H1 (cell line): Measurements from ENCODE around the gene FOXF2. TPM values are rescaled to one million over a fixed set of nuclear protein-coding genes. Genes with fewer than 3 reads are reported as not detected.

Experiments used
- CTCF ChIA-PET: fragments of 300-600 bp; sonication (Branson Sonifier 250); formaldehyde crosslinking; loops from one replicate; lab custom pipeline; 2021; ENCODE audit not compliant: partially characterized antibody; lab: Charles Lee
- POLR2A ChIA-PET: fragments of 300-600 bp; sonication (Branson Sonifier 250); formaldehyde crosslinking; loops from one replicate; lab custom pipeline; 2021; ENCODE audit warnings: inconsistent platforms; ENCODE audit not compliant: partially characterized antibody; lab: Charles Lee
- DNase-seq, 2 experiments: peaks; one replicate each; pipeline versions ENCODE4 v3.0.0 to v3.0.0-alpha.2; 2010 to 2022; ENCODE audit warnings: low spot score in 2 of 2, low read depth in 1 of 2, mixed read lengths in 1 of 2
- FAIRE-seq: peaks from 2 replicates; lab custom pipeline; 2011; peaks lifted over from hg19 to GRCh38; lab: Jason Lieb, UNC
- H2AFZ ChIP-seq: 2 replicates; pipeline ENCODE4 v1.8.1; 2012; ENCODE audit warnings: low read length, inconsistent platforms
- H2AK5ac ChIP-seq: 2 replicates; pipeline ENCODE4 v1.6.1; 2013; ENCODE audit warnings: low read depth, low read length
- H2BK120ac ChIP-seq: replicated peaks from 2 replicates; pipeline ENCODE3; 2013; ENCODE audit warnings: low read depth, low read length, inconsistent platforms
- H2BK12ac ChIP-seq: 2 replicates; pipeline ENCODE4 v1.6.1; 2013; ENCODE audit warnings: low read depth, low read length
- H2BK15ac ChIP-seq: 2 replicates; pipeline ENCODE4 v1.6.1; 2013; ENCODE audit warnings: low read length
- H2BK20ac ChIP-seq: 2 replicates; pipeline ENCODE4 v1.6.1; 2013; ENCODE audit warnings: low read length
- H2BK5ac ChIP-seq: 2 replicates; pipeline ENCODE4 v1.6.1; 2013; ENCODE audit warnings: low read depth, low read length
- H3K14ac ChIP-seq: 2 replicates; pipeline ENCODE4 v1.6.1; 2013; ENCODE audit warnings: inconsistent platforms; ENCODE audit not compliant: insufficient read length
- H3K18ac ChIP-seq: 2 replicates; pipeline ENCODE4 v1.6.1; 2013; ENCODE audit warnings: low read length; ENCODE audit errors: extremely low read depth
- H3K23ac ChIP-seq: 2 replicates; pipeline ENCODE4 v1.6.1; 2013; ENCODE audit warnings: inconsistent platforms; ENCODE audit not compliant: insufficient read length
- H3K23me2 ChIP-seq: 2 replicates; pipeline ENCODE4 v1.6.1; 2013; ENCODE audit warnings: low read depth, low read length
- H3K27ac ChIP-seq: 2 replicates; pipeline ENCODE4 v1.6.1; 2011; ENCODE audit warnings: low read depth, low read length, inconsistent platforms
- H3K27me3 ChIP-seq, 4 experiments: replicated peaks in 1 of 4; 1 replicate in 1 of 4; 2 replicates in 3 of 4; pipeline versions ENCODE4 v1.6.1 to v1.8.1; 2011 to 2013; ENCODE audit warnings: low read length in 3 of 4, mild to moderate bottlenecking in 3 of 4, inconsistent platforms in 2 of 4, mixed read lengths in 2 of 4, moderate library complexity in 1 of 4; ENCODE audit not compliant: control insufficient read depth in 3 of 4, insufficient read depth in 3 of 4; ENCODE audit errors: extremely low read depth in 1 of 4
- H3K36me3 ChIP-seq, 4 experiments: 2 replicates each; pipeline versions ENCODE4 v1.6.1 to v1.8.1; 2011 to 2013; ENCODE audit warnings: mild to moderate bottlenecking in 4 of 4, low read length in 3 of 4, moderate library complexity in 2 of 4, control low read depth in 1 of 4, inconsistent platforms in 1 of 4; ENCODE audit not compliant: insufficient read depth in 4 of 4, control insufficient read depth in 2 of 4
- H3K4ac ChIP-seq: replicated peaks from 2 replicates; pipeline ENCODE3; 2013; ENCODE audit warnings: low read length, low read depth, mixed read lengths, inconsistent platforms; ENCODE audit not compliant: insufficient read length
- H3K4me1 ChIP-seq, 4 experiments: replicated peaks in 1 of 4; 1 replicate in 1 of 4; 2 replicates in 3 of 4; pipeline versions ENCODE4 v1.6.1 to v1.8.1; 2011 to 2013; ENCODE audit warnings: low read length in 3 of 4, inconsistent platforms in 2 of 4, mixed read lengths in 1 of 4; ENCODE audit not compliant: insufficient read depth in 4 of 4, control insufficient read depth in 3 of 4
- H3K4me2 ChIP-seq, 2 experiments: 2 replicates each; pipeline versions ENCODE4 v1.6.1 to v1.8.1; 2011 to 2013; ENCODE audit warnings: low read depth in 2 of 2, low read length in 2 of 2, control low read depth in 1 of 2, inconsistent platforms in 1 of 2, mild to moderate bottlenecking in 1 of 2; ENCODE audit not compliant: insufficient read depth in 1 of 2
- H3K4me3 ChIP-seq, 4 experiments: fragments of 200-600, 300-600 bp in 1 of 4; sonication (generic), shearing (Covaris generic), sonication (Bioruptor Twin) in 1 of 4; 2 replicates each; pipeline versions ENCODE4 v1.5.1 to v1.8.1; 2011 to 2016; ENCODE audit warnings: low read length in 4 of 4, low read depth in 3 of 4, control low read depth in 2 of 4, inconsistent platforms in 2 of 4, mild to moderate bottlenecking in 2 of 4, mixed read lengths in 1 of 4, moderate library complexity in 1 of 4; ENCODE audit not compliant: insufficient read depth in 2 of 4; ENCODE audit errors: extremely low read depth in 1 of 4
- H3K56ac ChIP-seq: replicated peaks from 2 replicates; pipeline ENCODE3; 2013; ENCODE audit warnings: low read depth, mild to moderate bottlenecking, mixed read lengths, low read length, inconsistent platforms; ENCODE audit not compliant: insufficient read length
- H3K79me1 ChIP-seq: 2 replicates; pipeline ENCODE4 v1.6.1; 2013; ENCODE audit warnings: low read depth, low read length, control low read depth
- H3K79me2 ChIP-seq, 2 experiments: 2 replicates each; pipeline versions ENCODE4 v1.6.1 to v1.8.1; 2012 to 2013; ENCODE audit warnings: low read length in 2 of 2, mild to moderate bottlenecking in 2 of 2, inconsistent platforms in 1 of 2; ENCODE audit not compliant: insufficient read depth in 2 of 2, control insufficient read depth in 1 of 2
- H3K9ac ChIP-seq, 4 experiments: replicated peaks in 1 of 4; 1 replicate in 1 of 4; 2 replicates in 3 of 4; pipeline versions ENCODE4 v1.6.1 to v1.8.1; 2011 to 2013; ENCODE audit warnings: low read depth in 3 of 4, low read length in 3 of 4, control low read depth in 2 of 4, mild to moderate bottlenecking in 2 of 4, moderate library complexity in 2 of 4, inconsistent platforms in 1 of 4; ENCODE audit errors: extremely low read depth in 1 of 4
- H3K9me3 ChIP-seq, 2 experiments: 2 replicates each; pipeline versions ENCODE4 v1.6.1 to v1.8.1; 2012 to 2013; ENCODE audit warnings: mild to moderate bottlenecking in 2 of 2, moderate library complexity in 2 of 2, control low read depth in 1 of 2, inconsistent platforms in 1 of 2, low read depth in 1 of 2, low read length in 1 of 2, mixed read lengths in 1 of 2; ENCODE audit not compliant: insufficient read depth in 2 of 2
- H4K20me1 ChIP-seq, 2 experiments: replicated peaks in 1 of 2; 2 replicates each; pipeline versions ENCODE3 to v1.8.1; 2011 to 2013; ENCODE audit warnings: inconsistent platforms in 2 of 2, low read length in 2 of 2, mild to moderate bottlenecking in 1 of 2; ENCODE audit not compliant: insufficient read depth in 2 of 2, control insufficient read depth in 1 of 2
- H4K5ac ChIP-seq: 2 replicates; pipeline ENCODE4 v1.6.1; 2013; ENCODE audit warnings: low read length, low read depth, mixed read lengths, inconsistent platforms; ENCODE audit not compliant: insufficient read length
- H4K8ac ChIP-seq: 2 replicates; pipeline ENCODE4 v1.8.0; 2013; ENCODE audit warnings: mild to moderate bottlenecking, moderate library complexity, low read length, inconsistent platforms; ENCODE audit not compliant: insufficient read depth; ENCODE audit errors: extremely low read depth
- H4K91ac ChIP-seq: replicated peaks from 2 replicates; pipeline ENCODE3; 2013; ENCODE audit warnings: low read length, mixed read lengths, inconsistent platforms; ENCODE audit not compliant: insufficient read length
- EZH2 ChIP-seq: fragments of 200-600 bp; sonication (generic); IDR thresholded peaks from 2 replicates; pipeline ENCODE4 v1.7.1; 2012; ENCODE audit warnings: low read depth, mild to moderate bottlenecking, moderate library complexity, low read length, inconsistent platforms; ENCODE audit not compliant: severe bottlenecking
- KDM4A ChIP-seq: IDR thresholded peaks from one replicate; pipeline ENCODE4 v1.7.1; 2012; ENCODE audit warnings: low read depth, mild to moderate bottlenecking, moderate library complexity, low read length, inconsistent platforms; ENCODE audit not compliant: severe bottlenecking
- SIRT6 ChIP-seq: IDR thresholded peaks from one replicate; pipeline ENCODE4 v1.7.1; 2012; ENCODE audit warnings: low read length, inconsistent platforms
- WGBS, 2 experiments: shearing (Covaris generic) in 1 of 2; methylation state at CpG; one replicate each; pipeline versions ENCODE4 v1.1.6 to v1.1.7; 2013 to 2015; ENCODE audit warnings: low lambda C conversion rate in 2 of 2, mixed read lengths in 2 of 2, inconsistent platforms in 1 of 2, low coverage in 1 of 2, missing lambda C conversion rate in 1 of 2; ENCODE audit not compliant: insufficient replicate concordance in 2 of 2, insufficient coverage in 1 of 2, insufficient read length in 1 of 2; ENCODE audit errors: extremely low coverage in 1 of 2, missing lambda C conversion rate in 1 of 2; 5-methylcytosine and 5-hydroxymethylcytosine counted together
- polyA plus RNA-seq, 7 experiments: library from polyadenylated mRNA; depleted of rRNA in 3 of 7; stranded (reverse) in 5 of 7; unstranded in 2 of 7; fragments of >200 nt in 5 of 7; fragments of 200-250 nt in 2 of 7; gene quantifications; 1 replicate in 5 of 7; 2 replicates in 1 of 7; 4 replicates in 1 of 7; pipeline versions ENCODE4 v1.2.1 to v1.2.3, GENCODE V29; 2011 to 2013; ENCODE audit warnings: missing spikeins in 2 of 7, mixed read lengths in 2 of 7
- total RNA-seq: library from RNA; stranded (reverse); fragmentation: NEBNext Ultra II Directional; extraction: Animal tissue kit (Norgen Biotek cat#: 25700); gene quantifications from 2 replicates; pipeline ENCODE4 v1.2.1, GENCODE V29; 2021

The FOXF2 gene
- total and polyA plus RNA-seq, 2 of the 8 experiments (the other 6 are each of a cell fraction or from before 2014, with no cell fraction given), result 0.05 TPM; not detected in 1

GRCh38 chr6:1351381-1352008, 37.9 kb upstream of the FOXF2 start:
- Histone ChIP-seq H3K14ac (no peak overlapping the region), H2BK20ac (no peak overlapping the region), H2AK5ac (no peak overlapping the region), H2BK15ac (no peak overlapping the region), H3K23ac (no peak overlapping the region), H3K4me2 (no peak overlapping the region), H2BK120ac (no peak overlapping the region), H3K9ac (no peak overlapping the region), H3K27ac (no peak overlapping the region), H4K5ac (no peak overlapping the region), H4K20me1 (no peaks in the 10 kb centered on the region), H3K27me3 (0 out of 7 replicates have a peak, but pooled peaks cover 0 to 2% (median 0%) of the 10 kb centered on the region in 4 experiments), H2BK5ac (no peak overlapping the region), H3K36me3 (no peaks in the 10 kb centered on the region), H3K18ac (no peak overlapping the region), H3K79me1 (no peaks in the 10 kb centered on the region), H4K91ac (no peak overlapping the region), H3K4ac (no peak overlapping the region), H3K9me3 (peaks cover 6 to 12% of the 10 kb centered on the region in 2 experiments; a peak in 2 of 4 replicates), H2AFZ (no peak overlapping the region), H3K79me2 (no peaks in the 10 kb centered on the region), H3K56ac (no peak overlapping the region), H2BK12ac (no peak overlapping the region), H3K4me3 (no peak overlapping the region), H3K4me1 (peaks cover 3 to 7% (median 4%) of the 10 kb centered on the region in 4 experiments; a peak in 6 of 7 replicates), H3K23me2 (no peaks in the 10 kb centered on the region), H4K8ac (no peak overlapping the region)
- FAIRE-seq (no peak), DNase-seq (no peak)
- WGBS, 2 experiments, result 89% methylated on average over 2 of the region's 2 CpGs; no CpG with 5 or more reads in 1 of the 2 experiments
- ChIA-PET POLR2A (no interaction called here), CTCF (interaction anchor here (0.8 to 1.2 kb wide), 2 partner anchors 10 to 201 kb away, joined by 3 read pairs; no protein-coding TSS in a partner anchor)
- TF ChIP-seq SIRT6, result no peak
- no peak for TF ChIP-seq EZH2
- TF ChIP-seq KDM4A, result no peak
